Measurements from ENCODE around the gene SASH1. TPM values are rescaled to one million over a fixed set of nuclear protein-coding genes. Genes with fewer than 3 reads are reported as not detected.
A peak's percentile ranks its signal among the peaks of the same experiment; 100 is the strongest.

SASH1 gene
- total and polyA plus RNA-seq, 2 donors (not counting 3 experiments of a cell fraction or from before 2014, with no cell fraction given) = 18.5 to 103 TPM

DNA sequence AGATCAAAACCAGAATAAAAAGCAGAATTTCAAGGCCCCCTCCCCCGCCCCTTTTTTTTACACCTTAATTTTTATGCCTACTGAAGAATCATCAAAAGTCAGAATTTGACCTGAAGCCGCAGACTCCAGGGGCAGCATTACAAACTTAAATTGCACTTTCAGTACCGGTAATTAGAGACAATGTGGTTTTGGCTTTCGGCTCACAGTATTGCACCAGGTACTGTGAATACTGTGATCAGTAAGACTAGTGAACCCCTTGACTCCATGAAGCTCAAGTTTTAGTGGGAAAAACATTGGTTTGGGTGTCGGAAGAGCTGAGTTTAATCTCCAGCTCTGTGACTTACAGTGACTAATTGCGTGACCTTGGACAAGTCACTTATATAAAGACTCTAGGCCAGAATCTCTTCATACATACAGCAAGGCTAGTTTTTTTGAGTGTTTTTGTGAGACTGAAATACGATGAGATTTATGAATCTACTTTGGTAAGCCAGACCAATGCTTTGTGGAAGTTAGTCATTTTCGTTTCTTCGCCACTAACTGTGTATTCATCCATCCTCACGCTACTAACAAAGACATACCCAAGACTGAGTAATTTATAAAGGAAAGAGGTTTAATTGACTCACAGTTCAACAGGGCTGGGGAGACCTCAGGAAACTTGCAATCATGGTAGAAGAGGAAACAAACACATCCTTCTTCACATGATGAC is 114.7 kb downstream of the SASH1 start:
- intact Hi-C loops (cut with micrococcal nuclease) = loop anchor here (1.0 to 2.0 kb wide), 4 partner anchors 50 to 190 kb away; no protein-coding TSS in a partner anchor
- peak overlapping the region; percentile 72 for H3K4me2 ChIP-seq (ENCODE audit: insufficient read depth, low read length)
- H3K79me2 ChIP-seq (ENCODE audit: control insufficient read depth, insufficient read depth, low read length) = peaks cover 76% of the 10 kb centered on the region
- H3K9me3 ChIP-seq (replicated peaks; ENCODE audit: control insufficient read depth, insufficient read depth, low read length) = no peaks in the 10 kb centered on the region
- H4K20me1 ChIP-seq (replicated peaks; ENCODE audit: control insufficient read depth, extremely low read depth, insufficient read depth, low read length) = no peaks in the 10 kb centered on the region
- no peak overlapping the region for H2AFZ ChIP-seq (ENCODE audit: low read depth, low read length)
- no peaks in the 10 kb centered on the region for H3K27me3 ChIP-seq (ENCODE audit: control insufficient read depth in 2 of 2, insufficient read depth in 2 of 2, low read length in 2 of 2)
- BruUV-seq (replicated peaks) = TSS peak; percentile 81
- CTCF ChIA-PET = interaction anchor here (1.0 to 1.9 kb wide), 6 partner anchors 16 to 277 kb away, joined by 3 to 9 read pairs (median 6); partner anchors contain the start of gene SASH1
- FAIRE-seq = peak; percentile 93
- peak overlapping the region in 1 of 3 experiments; percentile 13 for H3K4me3 ChIP-seq (replicated peaks in 1 of 3; ENCODE audit: insufficient read depth in 1 of 3, low read depth in 1 of 3, low read length in 3 of 3)
- peak; percentile 93 for DNase-seq (ENCODE audit: low read depth, low spot score)
- H3K27ac ChIP-seq (ENCODE audit: insufficient read depth, low read depth, low read length) = peak overlapping the region; percentile 99
- H3K9me1 ChIP-seq (replicated peaks; ENCODE audit: control insufficient read depth, extremely low read depth, insufficient read depth, low read length) = no peaks in the 10 kb centered on the region
- H3K36me3 ChIP-seq (ENCODE audit: control insufficient read depth in 2 of 2, extremely low read depth in 1 of 2, insufficient read depth in 2 of 2, low read length in 2 of 2) = peaks cover 11 to 13% of the 10 kb centered on the region in 2 experiments
- peak overlapping the region; percentile 89 for H3K9ac ChIP-seq (replicated peaks; ENCODE audit: extremely low read depth, insufficient read depth, low read length)
- dilution Hi-C loops (cut with MboI; ENCODE audit: extremely low pct_ligation_motif_present, low sequenced_read_pairs) = no loop called here
- POLR2A ChIA-PET = interaction anchor here (0.6 to 1.8 kb wide), 6 partner anchors 11 to 111 kb away, joined by 3 to 8 read pairs (median 4); no protein-coding TSS in a partner anchor
- peak; percentile 75 for TF ChIP-seq JUN (IDR thresholded peaks at IDR 0.05; ENCODE audit: borderline replicate concordance, insufficient read depth, insufficient read length, low read depth)
- TF ChIP-seq EZH2 (IDR thresholded peaks at IDR 0.05; ENCODE audit: borderline replicate concordance, low read depth, low read length, severe bottlenecking) = no peak
- TF ChIP-seq MYC (IDR thresholded peaks at IDR 0.05; ENCODE audit: low read depth, low read length) = no peak
- peak; percentile 94 for TF ChIP-seq FOS (IDR thresholded peaks at IDR 0.05; ENCODE audit: borderline replicate concordance, insufficient read depth, low read length)
- TF ChIP-seq, protein P1, sequence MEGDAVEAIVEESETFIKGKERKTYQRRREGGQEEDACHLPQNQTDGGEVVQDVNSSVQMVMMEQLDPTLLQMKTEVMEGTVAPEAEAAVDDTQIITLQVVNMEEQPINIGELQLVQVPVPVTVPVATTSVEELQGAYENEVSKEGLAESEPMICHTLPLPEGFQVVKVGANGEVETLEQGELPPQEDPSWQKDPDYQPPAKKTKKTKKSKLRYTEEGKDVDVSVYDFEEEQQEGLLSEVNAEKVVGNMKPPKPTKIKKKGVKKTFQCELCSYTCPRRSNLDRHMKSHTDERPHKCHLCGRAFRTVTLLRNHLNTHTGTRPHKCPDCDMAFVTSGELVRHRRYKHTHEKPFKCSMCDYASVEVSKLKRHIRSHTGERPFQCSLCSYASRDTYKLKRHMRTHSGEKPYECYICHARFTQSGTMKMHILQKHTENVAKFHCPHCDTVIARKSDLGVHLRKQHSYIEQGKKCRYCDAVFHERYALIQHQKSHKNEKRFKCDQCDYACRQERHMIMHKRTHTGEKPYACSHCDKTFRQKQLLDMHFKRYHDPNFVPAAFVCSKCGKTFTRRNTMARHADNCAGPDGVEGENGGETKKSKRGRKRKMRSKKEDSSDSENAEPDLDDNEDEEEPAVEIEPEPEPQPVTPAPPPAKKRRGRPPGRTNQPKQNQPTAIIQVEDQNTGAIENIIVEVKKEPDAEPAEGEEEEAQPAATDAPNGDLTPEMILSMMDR (IDR thresholded peaks at IDR 0.05; ENCODE audit: extremely low read depth in 1 of 2, insufficient read depth in 1 of 2, low read depth in 1 of 2, low read length in 2 of 2) = no peak
- peak; percentile 69 for TF ChIP-seq GATA2 (IDR thresholded peaks at IDR 0.05; ENCODE audit: insufficient read depth, insufficient read length, low read depth, low read length)
- peak; percentile 89 for TF ChIP-seq POLR2AphosphoS5 (IDR thresholded peaks at IDR 0.05; ENCODE audit: insufficient read depth, low read depth, low read length)
- no peak for TF ChIP-seq POLR2A (IDR thresholded peaks at IDR 0.05; ENCODE audit: low read depth, low read length)
- TF ChIP-seq, protein P2, sequence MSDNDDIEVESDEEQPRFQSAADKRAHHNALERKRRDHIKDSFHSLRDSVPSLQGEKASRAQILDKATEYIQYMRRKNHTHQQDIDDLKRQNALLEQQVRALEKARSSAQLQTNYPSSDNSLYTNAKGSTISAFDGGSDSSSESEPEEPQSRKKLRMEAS (IDR thresholded peaks at IDR 0.05; ENCODE audit: insufficient read depth, insufficient read length) = no peak
- peaks cover 79% of the 10 kb centered on the region for H3K4me1 ChIP-seq (ENCODE audit: control insufficient read depth, extremely low read depth, insufficient read depth, low read length)

Measured in endothelial cell of umbilical vein (primary cell).